Measurements from ENCODE around the gene FGFR2.

FGFR2 gene

GRCh38 chr10:121460733-121461132 is 137.5 kb downstream of the FGFR2 start:
- no peak overlapping the region for H3K9ac ChIP-seq
- H3K27me3 ChIP-seq = no peaks in the 10 kb centered on the region
- TF ChIP-seq Cebpa-rat (IDR thresholded peaks at IDR 0.05) = no peak
- H3K4me2 ChIP-seq = no peak overlapping the region
- H3K36me3 ChIP-seq = no peaks in the 10 kb centered on the region
- no peak overlapping the region for H3K4me3 ChIP-seq
- no peaks in the 10 kb centered on the region for H3K4me1 ChIP-seq
- no peaks in the 10 kb centered on the region for H4K20me1 ChIP-seq
- H3K27ac ChIP-seq = no peak overlapping the region
- H3K9me3 ChIP-seq = no peaks in the 10 kb centered on the region

- H3K9me3 ChIP-seq = no peaks in the 10 kb centered on the region
Measured at GRCh38 chr10:121459622-121460453, 138.4 kb downstream of the FGFR2 start.

GRCh38 chr10:121459279-121459621 is 139.0 kb downstream of the FGFR2 start:
- H3K4me1 ChIP-seq = no peaks in the 10 kb centered on the region
- no peaks in the 10 kb centered on the region for H3K9me3 ChIP-seq
- no peaks in the 10 kb centered on the region for H4K20me1 ChIP-seq
- H3K9ac ChIP-seq = no peak overlapping the region
- H3K27ac ChIP-seq = no peak overlapping the region
- no peak for TF ChIP-seq Cebpa-rat (IDR thresholded peaks at IDR 0.05)
- H3K36me3 ChIP-seq = no peaks in the 10 kb centered on the region
- H3K4me3 ChIP-seq = no peak overlapping the region
- no peaks in the 10 kb centered on the region for H3K27me3 ChIP-seq
- H3K4me2 ChIP-seq = no peak overlapping the region

More at GRCh38 chr10:121459622-121460453, 138.4 kb downstream of the FGFR2 start:
- Histone ChIP-seq H3K4me3 (no peak overlapping the region), H3K4me2 (no peak overlapping the region), H3K27me3 (no peaks in the 10 kb centered on the region), H3K4me1 (no peaks in the 10 kb centered on the region), H3K36me3 (no peaks in the 10 kb centered on the region), H3K27ac (no peak overlapping the region), H3K9ac (no peak overlapping the region), H4K20me1 (no peaks in the 10 kb centered on the region)
- no peak for TF ChIP-seq Cebpa-rat (IDR thresholded peaks at IDR 0.05)

GRCh38 chr10:121457729-121458128 is 140.5 kb downstream of the FGFR2 start:
- no peaks in the 10 kb centered on the region for H3K36me3 ChIP-seq
- H3K27me3 ChIP-seq = no peaks in the 10 kb centered on the region
- H3K4me1 ChIP-seq = no peaks in the 10 kb centered on the region
- no peaks in the 10 kb centered on the region for H3K9me3 ChIP-seq
- H3K4me2 ChIP-seq = no peak overlapping the region
- no peak for TF ChIP-seq Cebpa-rat (IDR thresholded peaks at IDR 0.05)
- H3K4me3 ChIP-seq = no peak overlapping the region
- no peak overlapping the region for H3K9ac ChIP-seq
- H3K27ac ChIP-seq = no peak overlapping the region
- H4K20me1 ChIP-seq = no peaks in the 10 kb centered on the region

- Histone ChIP-seq H3K27ac (no peak overlapping the region), H3K4me3 (no peak overlapping the region), H3K4me1 (no peaks in the 10 kb centered on the region), H3K36me3 (no peaks in the 10 kb centered on the region), H3K9ac (no peak overlapping the region), H3K9me3 (no peaks in the 10 kb centered on the region), H3K27me3 (no peaks in the 10 kb centered on the region), H4K20me1 (no peaks in the 10 kb centered on the region), H3K4me2 (no peak overlapping the region)
- no peak for TF ChIP-seq Cebpa-rat (IDR thresholded peaks at IDR 0.05)
Measured at GRCh38 chr10:121455377-121455776, 142.9 kb downstream of the FGFR2 start.

GRCh38 chr10:121454781-121455180 is 143.5 kb downstream of the FGFR2 start:
- TF ChIP-seq Cebpa-rat (IDR thresholded peaks at IDR 0.05) = no peak

GRCh38 chr10:121453160-121453559 is 145.1 kb downstream of the FGFR2 start:
- Histone ChIP-seq H3K27ac (no peak overlapping the region), H3K4me3 (no peak overlapping the region), H3K9me3 (no peaks in the 10 kb centered on the region), H3K4me2 (no peak overlapping the region), H4K20me1 (no peaks in the 10 kb centered on the region), H3K4me1 (peaks cover 8% of the 10 kb centered on the region), H3K27me3 (no peaks in the 10 kb centered on the region), H3K9ac (no peak overlapping the region), H3K36me3 (no peaks in the 10 kb centered on the region)
- TF ChIP-seq Cebpa-rat (IDR thresholded peaks at IDR 0.05) = no peak

More at GRCh38 chr10:121454781-121455180, 143.5 kb downstream of the FGFR2 start:
- H3K27ac ChIP-seq = no peak overlapping the region
- no peaks in the 10 kb centered on the region for H4K20me1 ChIP-seq
- peaks cover 1% of the 10 kb centered on the region for H3K4me1 ChIP-seq
- no peak overlapping the region for H3K9ac ChIP-seq
- H3K4me3 ChIP-seq = no peak overlapping the region
- H3K27me3 ChIP-seq = no peaks in the 10 kb centered on the region
- no peaks in the 10 kb centered on the region for H3K9me3 ChIP-seq
- no peaks in the 10 kb centered on the region for H3K36me3 ChIP-seq
- no peak overlapping the region for H3K4me2 ChIP-seq

GRCh38 chr10:121452581-121452980 is 145.7 kb downstream of the FGFR2 start:
- Histone ChIP-seq H3K4me1 (peaks cover 8% of the 10 kb centered on the region), H3K9ac (no peak overlapping the region), H3K27me3 (no peaks in the 10 kb centered on the region), H3K36me3 (no peaks in the 10 kb centered on the region), H4K20me1 (no peaks in the 10 kb centered on the region), H3K4me2 (no peak overlapping the region), H3K27ac (no peak overlapping the region), H3K9me3 (no peaks in the 10 kb centered on the region), H3K4me3 (no peak overlapping the region)
- TF ChIP-seq Cebpa-rat (IDR thresholded peaks at IDR 0.05) = no peak

GRCh38 chr10:121450247-121450646 is 148.0 kb downstream of the FGFR2 start:
- H3K4me1 ChIP-seq = peaks cover 8% of the 10 kb centered on the region
- no peak overlapping the region for H3K27ac ChIP-seq
- H3K4me2 ChIP-seq = no peak overlapping the region
- H3K9ac ChIP-seq = no peak overlapping the region
- no peaks in the 10 kb centered on the region for H4K20me1 ChIP-seq
- H3K36me3 ChIP-seq = no peaks in the 10 kb centered on the region
- H3K27me3 ChIP-seq = no peaks in the 10 kb centered on the region
- H3K9me3 ChIP-seq = no peaks in the 10 kb centered on the region
- H3K4me3 ChIP-seq = no peak overlapping the region
- TF ChIP-seq Cebpa-rat (IDR thresholded peaks at IDR 0.05) = no peak

GRCh38 chr10:121449482-121449924 is 148.7 kb downstream of the FGFR2 start:
- TF ChIP-seq Cebpa-rat (IDR thresholded peaks at IDR 0.05) = no peak
- peak overlapping the region; percentile 19; the same call in 1 of the 2 replicates for H3K4me2 ChIP-seq
- no peaks in the 10 kb centered on the region for H3K36me3 ChIP-seq
- H3K9me3 ChIP-seq = no peaks in the 10 kb centered on the region
- peaks cover 8% of the 10 kb centered on the region for H3K4me1 ChIP-seq
- H4K20me1 ChIP-seq = no peaks in the 10 kb centered on the region
- no peak overlapping the region for H3K9ac ChIP-seq
- no peak overlapping the region for H3K27ac ChIP-seq
- no peaks in the 10 kb centered on the region for H3K27me3 ChIP-seq
- H3K4me3 ChIP-seq = no peak overlapping the region

Data from BLaER1 (cell line).